Posterior vena cava (tissue), 2 donors: ENCODE results near the gene VPS33A. TPM values are rescaled to one million over a fixed set of nuclear protein-coding genes. Genes with fewer than 3 reads are reported as not detected.
A peak's percentile ranks its signal among the peaks of the same experiment; 100 is the strongest.
"Not testable (repeated sequence)": the region's sequence is repeated elsewhere in the genome, so short reads cannot be mapped to it uniquely, and the experiment has no call there.

Source experiments
- DNase-seq: peaks from one replicate; pipeline ENCODE4 v3.0.0-alpha.2; 2020; ENCODE audit warnings: low spot score
- intact Hi-C, 2 donors: fragments of 100-400 bp; cut with DNase I; formaldehyde crosslinking; loops; one replicate each; pipeline versions ENCODE4 v1.14.1 to v1.14.2; 2022 to 2023
- total RNA-seq, 2 donors: library from RNA; stranded (reverse); fragmentation: NEBNext Ultra II Directional; extraction: Animal tissue kit (Norgen Biotek cat#: 25700); gene quantifications; one replicate each; pipeline ENCODE4 v1.2.1, GENCODE V29; 2021
- donor health status: DM: yes; HTN: yes; CAD: no.
- donor health status: DM: yes; HTN: yes; CAD: no.

Gene VPS33A
- total RNA-seq, 2 donors from 2014 or later = 12.3 to 12.6 TPM

GRCh38 chr12:122207391-122207790, 58.9 kb downstream of the VPS33A start:
- intact Hi-C loops = no loop called here

GRCh38 chr12:122206976-122207375, 59.3 kb downstream of the VPS33A start:
- DNase-seq = peak; percentile 67
- intact Hi-C loops = no loop called here

More at GRCh38 chr12:122207391-122207790, 58.9 kb downstream of the VPS33A start:
- peak; percentile 24 for DNase-seq

DNA sequence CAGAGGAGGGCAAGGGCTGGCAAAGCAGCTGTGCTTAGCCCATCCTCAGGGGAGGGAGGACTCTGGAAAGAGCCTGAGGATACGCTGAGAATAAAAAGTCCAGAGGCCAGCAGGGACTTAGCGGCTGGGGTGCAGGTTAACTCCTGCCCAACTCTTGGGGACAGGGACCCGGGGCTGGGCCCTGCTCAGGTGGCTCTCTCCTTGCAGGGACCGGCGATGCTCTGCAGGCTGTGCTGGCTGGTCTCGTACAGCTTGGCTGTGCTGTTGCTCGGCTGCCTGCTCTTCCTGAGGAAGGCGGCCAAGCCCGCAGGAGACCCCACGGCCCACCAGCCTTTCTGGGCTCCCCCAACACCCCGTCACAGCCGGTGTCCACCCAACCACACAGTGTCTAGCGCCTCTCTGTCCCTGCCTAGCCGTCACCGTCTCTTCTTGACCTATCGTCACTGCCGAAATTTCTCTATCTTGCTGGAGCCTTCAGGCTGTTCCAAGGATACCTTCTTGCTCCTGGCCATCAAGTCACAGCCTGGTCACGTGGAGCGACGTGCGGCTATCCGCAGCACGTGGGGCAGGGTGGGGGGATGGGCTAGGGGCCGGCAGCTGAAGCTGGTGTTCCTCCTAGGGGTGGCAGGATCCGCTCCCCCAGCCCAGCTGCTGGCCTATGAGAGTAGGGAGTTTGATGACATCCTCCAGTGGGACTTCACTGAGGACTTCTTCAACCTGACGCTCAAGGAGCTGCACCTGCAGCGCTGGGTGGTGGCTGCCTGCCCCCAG, 60.0 kb downstream of the VPS33A start:
- intact Hi-C loops = no loop called here
- peak; percentile 46 for DNase-seq

DNA sequence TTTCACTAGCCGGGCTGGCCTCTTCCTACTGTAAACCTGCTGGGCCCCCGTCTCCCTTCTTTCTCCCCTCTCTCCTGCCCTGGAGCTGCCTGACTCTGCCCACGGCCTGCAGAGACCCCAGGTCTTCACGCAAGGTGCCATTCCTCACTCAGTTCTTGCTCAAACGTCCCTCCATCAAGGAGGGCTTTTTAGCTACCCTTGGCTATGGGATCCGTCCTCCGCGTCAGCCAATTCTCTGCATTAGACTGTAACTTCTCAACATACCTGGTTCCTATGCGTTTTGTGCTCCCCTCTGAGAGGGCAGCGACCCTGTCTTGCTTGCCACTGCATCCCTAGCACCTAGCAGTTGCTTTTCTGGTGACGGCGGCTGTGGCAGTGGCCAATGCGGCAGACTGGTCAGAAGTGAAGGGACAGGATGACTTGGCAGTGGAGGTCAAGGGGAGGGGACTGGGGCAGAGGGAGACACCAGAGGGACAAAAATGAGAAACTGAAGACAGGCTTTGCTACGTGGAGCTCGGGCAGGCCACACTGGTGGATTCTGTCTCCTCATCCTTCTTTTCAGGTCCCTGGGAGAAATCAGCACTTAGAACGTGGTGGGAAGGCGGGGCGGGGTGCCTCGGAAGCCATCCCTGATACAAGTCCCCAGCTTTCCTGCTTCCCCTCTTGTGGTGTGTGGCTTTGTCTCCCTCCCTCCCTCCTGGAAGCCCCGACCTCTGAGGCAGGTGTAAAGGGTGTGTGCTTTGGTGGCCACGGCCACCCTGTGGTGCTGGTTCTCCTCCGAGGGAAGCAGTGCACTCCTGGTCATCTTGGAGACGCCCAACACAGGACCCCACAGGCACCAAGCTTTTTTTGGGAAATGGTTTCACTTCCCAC, 61.0 kb downstream of the VPS33A start:
- intact Hi-C loops = no loop called here
- peak; percentile 69 for DNase-seq

DNA sequence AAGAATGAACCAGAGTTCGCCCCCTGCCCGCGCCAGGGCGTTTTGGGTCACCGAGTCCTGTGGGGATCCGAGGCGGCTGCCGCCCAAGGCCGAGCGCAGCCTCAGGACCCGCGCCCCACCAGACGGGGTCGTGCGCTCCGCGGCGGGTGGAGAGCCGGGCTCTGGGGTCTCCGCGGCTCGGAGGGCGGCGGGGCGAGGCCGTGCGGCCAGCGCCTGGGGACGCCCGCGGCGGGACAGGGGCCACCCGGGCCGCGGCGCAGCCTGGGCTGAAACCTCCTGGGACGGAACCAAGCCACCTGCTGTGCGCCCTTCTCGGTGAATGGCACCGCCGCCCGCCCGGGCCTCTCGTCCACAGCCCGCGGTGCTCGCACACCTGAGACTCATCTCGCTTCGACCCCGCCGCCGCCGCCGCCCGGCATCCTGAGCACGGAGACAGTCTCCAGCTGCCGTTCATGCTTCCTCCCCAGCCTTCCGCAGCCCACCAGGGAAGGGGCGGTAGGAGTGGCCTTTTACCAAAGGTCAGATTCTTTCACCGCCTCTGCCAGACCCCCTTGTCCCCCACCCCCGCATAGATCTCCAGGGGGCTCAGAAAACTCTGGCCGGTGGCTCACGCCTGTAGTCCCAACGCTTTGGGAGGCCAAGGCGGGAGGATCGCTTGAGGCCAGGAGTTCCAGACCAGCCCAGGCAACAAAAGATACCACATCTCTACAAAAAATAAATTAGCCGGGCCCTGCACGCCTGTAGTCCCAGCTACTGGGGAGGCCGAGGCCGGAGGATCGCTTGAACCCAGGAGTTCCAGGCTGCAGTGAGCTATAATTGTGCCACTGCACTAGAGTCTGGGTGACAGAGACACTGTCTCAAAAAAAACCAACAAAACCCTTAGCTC, 61.9 kb downstream of the VPS33A start:
- peak; percentile 67 for DNase-seq
- intact Hi-C loops = no loop called here

- intact Hi-C loops = no loop called here
- DNase-seq = peak; percentile 84
Measured at GRCh38 chr12:122203301-122204166, 62.8 kb downstream of the VPS33A start, which contains the start of gene B3GNT4. Gene B3GNT4 (plus strand): TSS chr12:122203709. CDS start chr12:122204619, 910 bp downstream.

DNA sequence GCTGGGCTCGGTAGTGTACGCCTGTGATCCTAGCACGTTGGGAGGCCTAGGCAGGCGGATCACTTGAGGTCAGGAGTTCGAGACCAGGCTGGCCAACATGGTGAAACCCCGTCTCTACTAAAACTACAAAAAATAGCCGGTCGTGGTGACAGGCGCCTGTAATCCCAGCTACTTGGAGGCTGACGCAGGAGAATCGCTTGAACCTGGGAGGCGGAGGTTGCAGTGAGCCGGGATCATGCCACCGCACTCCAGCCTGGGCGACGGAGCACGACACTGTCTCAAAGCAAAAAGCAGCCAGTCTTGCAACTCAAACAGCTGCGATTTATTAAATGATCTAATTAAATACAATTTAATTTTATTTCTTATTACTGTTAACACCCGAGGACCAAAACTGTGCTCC, 63.5 kb downstream of the VPS33A start:
- intact Hi-C loops = not testable (repeated sequence)
- DNase-seq = peak; percentile 67

DNA sequence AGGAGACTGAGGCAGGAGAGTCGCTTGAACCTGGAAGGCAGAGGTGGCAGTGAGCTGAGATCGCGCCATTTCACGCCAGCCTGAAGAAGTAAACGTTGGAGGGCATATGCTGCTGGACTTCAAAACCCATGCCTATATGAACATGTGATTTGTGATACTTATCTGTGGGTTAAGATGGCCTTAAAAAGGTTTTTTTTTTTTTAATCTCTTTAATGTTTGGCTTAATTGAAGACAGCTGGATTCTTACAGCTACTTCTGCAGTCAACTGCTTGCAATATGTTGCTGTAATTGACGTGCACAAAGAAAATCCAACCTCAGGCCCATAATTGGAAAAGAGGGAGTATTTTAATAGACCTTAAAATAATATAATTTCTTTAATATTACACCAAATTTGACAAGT, 64.3 kb downstream of the VPS33A start:
- intact Hi-C loops = no loop called here
- no peak for DNase-seq

GRCh38 chr12:122201381-122201780, 64.9 kb downstream of the VPS33A start:
- DNase-seq = peak; percentile 46
- intact Hi-C loops = no loop called here

DNA sequence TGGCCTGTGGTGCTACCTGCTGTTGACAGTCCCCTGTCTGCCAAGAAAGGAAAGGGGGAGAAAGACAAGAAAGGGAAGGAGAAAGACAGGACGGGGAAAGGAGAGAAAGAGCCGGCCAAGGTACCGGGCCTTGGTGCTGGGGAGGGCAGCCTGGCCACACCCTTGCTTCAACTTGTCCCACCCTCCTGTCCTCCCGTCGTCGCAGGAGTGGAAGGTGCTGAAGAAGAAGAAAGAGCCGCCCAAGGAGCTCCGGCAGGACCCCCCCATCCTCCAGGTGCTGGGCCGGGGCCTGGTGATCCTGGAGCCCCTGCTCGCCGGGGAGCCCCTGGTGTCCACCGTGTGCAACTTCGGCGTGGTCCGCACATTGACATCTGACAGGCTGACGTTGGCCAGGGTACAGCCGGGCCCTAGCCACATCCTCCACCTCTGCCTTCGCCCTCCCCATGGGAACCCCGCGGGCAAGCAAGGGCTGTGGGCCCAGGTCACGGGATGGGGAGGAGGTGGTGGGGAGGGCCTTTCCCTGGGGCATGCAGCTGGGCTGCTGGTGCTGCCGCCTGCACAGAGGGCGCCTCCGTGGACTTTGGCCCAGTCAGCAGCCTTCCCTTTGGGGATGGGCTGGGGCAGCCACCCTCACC, 65.6 kb downstream of the VPS33A start:
- intact Hi-C loops = no loop called here
- DNase-seq = peak; percentile 74

DNA sequence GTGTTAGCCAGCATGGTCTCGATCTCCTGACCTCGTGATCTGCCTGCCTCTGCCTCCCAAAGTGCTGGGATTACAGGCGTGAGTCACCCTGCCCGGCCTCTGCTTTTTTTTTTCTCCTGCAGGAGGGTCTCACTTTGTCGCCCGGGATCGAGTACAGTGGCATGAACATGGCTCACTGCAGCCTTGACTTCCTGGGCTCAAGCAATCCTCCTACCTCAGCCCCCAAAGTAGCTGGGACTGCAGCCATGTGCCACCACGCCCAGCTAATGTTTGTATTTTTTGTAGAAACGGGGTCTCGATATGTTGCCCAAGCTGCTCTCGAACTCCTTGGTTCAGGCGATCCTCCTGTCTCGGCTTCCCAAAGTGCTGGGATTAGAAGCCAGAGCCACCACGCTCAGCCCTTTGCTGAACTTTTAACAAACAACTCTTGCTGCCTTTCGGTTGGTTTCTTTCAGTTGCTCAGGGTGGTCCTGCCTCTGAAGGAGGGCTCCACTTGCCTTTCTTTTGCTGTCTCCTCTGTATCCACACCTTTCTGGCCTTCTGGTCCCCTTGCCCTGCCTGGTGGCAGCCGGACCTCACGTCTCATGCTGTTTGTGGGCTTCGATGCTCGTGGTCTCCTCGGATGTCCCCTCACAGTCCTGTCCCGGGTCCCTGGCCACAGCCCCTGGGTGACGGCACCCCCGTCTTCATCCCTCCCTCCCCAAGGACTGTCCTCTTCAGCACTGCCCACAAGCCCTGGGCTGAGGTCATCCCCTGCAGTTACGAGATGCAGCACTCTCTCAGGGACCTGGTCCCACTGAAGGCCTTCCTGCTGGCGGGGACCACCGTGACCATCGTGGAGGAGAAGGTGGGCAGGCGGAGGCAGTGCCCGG, 66.6 kb downstream of the VPS33A start:
- intact Hi-C loops = no loop called here
- peak; percentile 77 for DNase-seq

DNA sequence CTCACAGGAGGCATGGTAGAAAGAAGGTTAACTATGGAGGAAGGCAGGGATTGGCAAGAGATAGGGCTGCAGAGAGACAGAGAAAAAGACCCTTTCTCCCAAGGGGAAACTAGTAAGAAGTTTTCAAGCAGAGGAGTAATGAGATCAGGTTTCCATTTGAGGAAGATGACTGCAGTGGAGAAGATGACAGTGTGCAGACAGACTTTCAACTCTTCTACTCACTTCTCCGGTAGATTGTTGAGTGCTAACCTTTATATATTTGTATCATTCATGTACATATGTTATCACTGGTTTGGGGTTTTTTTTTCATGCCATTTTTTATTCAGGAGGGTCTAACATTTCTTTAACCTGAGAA, 68.7 kb downstream of the VPS33A start:
- intact Hi-C loops = no loop called here
- DNase-seq = no peak

DNA sequence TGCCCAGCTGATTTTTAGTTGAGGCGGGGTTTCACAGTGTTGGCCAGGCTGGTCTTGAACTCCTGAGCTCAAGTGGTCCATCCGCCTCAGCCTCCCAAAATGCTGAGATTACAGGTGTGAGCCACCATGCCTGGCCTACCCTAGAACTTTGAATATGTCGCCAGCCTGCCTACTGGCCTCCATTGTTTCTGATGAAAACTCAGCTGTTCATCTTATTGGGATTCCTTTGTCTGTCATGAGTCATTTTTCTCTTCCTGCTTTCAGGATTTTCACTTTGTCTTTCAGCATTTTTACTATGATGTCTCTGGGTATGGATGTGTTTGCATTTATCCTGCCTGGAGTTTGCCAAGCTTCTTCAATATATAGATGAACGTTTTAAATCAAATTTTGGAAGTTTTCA, 70.9 kb downstream of the VPS33A start:
- no peak for DNase-seq
- intact Hi-C loops = no loop called here

GRCh38 chr12:122194804-122195203, 71.5 kb downstream of the VPS33A start:
- no peak for DNase-seq
- intact Hi-C loops = no loop called here

DNA sequence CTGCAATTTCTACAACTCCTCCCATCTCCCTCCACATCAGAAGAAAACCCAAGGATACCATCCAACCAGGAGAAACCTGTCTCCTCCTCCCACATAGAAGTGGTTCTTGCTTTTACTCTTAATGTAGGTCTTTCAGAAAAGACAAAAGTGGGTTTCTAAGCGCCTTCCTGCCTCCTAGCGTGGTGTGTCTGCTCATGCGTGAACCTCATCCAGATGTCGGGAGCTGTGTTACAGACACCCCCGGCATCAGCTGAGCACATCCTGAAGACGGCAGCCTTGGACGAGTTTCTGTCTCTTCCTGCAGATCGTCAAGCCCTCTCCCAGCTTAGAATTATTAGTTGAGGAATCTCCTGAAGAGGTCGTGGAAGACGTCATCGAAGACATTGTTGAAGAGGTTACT, 73.9 kb downstream of the VPS33A start:
- intact Hi-C loops = no loop called here

DNA sequence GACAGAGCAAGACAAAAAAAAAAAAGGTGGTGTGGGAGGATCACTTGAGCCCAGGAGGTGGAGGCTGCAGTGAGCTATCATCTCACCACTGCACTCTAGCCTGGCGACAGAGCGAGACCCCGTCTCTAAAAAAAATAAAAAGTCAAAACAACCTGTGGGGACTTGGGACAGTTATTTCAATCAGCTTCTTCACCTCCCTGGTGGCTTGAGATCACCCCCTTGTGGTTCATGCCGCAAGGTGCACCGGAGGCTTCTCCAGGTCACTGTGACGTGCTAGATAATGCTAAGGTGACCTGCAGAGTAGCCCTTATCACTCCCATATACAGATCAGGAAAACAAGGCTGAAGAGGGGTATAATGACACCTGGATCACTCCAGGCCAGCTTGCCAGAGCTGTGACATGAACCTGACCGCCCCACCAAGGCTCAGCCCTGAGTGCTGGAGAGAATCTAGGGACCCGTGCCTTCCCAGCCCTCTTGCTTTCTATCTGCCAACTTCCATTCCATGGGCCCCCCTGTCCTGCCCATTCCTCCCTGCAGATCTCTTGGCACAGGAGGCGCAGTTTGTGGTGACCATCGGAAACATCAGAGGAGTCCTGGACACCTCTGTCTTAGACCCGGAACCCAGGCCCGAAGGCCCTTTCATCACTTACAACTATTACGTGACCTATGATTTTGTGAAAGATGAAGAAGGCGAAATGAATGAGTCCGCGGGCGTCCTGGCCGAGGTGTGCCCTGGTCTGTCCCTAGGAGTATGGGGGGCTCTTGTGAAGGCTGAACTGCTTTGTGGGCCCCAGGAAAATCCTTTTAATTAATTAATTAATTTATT, 75.2 kb downstream of the VPS33A start:
- intact Hi-C loops = no loop called here
- DNase-seq = peak; percentile 15

More for the DNA sequence above, 73.9 kb downstream of the VPS33A start:
- DNase-seq = peak; percentile 8
